ENCODE results near the gene KRTCAP2.
A peak's percentile ranks its signal among the peaks of the same experiment; 100 is the strongest.

KRTCAP2 gene

DNA sequence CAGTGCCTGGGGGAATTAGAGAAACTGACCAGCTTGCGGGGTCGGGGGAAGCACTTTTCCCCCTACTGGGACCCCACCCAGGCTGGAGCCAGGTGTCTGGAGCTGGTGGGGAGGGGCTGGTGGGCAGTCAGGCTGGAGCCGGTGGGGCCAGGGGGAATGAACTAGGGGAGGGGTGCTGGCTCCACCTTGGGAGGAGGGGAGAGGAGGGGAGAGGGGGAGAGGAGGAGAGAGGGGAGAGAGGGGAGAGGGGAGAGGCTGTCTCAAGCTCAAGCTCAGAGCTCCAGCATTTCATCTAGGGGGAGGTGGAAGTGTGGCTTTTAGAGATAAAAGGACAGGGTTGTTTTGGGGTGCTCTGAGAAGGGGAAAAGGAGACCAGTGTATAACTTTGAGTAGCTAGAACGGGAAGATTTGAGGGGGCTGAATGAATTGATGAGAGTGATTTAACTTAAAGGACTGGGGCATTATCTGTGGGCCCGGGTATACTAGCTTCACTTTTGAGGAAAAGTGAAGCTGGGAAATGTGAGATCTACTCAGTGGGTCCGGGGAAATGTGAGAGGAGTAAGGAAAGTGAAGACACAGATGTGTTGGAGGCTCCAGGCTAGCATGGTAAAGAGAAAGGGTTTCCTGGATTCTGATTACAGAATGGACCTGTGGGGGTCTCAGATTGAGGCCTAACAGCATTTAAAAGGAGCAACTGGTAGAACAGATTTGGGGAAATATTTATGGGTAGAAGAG is 42.7 kb downstream of the KRTCAP2 start:
- no peak for DNase-seq

DNA sequence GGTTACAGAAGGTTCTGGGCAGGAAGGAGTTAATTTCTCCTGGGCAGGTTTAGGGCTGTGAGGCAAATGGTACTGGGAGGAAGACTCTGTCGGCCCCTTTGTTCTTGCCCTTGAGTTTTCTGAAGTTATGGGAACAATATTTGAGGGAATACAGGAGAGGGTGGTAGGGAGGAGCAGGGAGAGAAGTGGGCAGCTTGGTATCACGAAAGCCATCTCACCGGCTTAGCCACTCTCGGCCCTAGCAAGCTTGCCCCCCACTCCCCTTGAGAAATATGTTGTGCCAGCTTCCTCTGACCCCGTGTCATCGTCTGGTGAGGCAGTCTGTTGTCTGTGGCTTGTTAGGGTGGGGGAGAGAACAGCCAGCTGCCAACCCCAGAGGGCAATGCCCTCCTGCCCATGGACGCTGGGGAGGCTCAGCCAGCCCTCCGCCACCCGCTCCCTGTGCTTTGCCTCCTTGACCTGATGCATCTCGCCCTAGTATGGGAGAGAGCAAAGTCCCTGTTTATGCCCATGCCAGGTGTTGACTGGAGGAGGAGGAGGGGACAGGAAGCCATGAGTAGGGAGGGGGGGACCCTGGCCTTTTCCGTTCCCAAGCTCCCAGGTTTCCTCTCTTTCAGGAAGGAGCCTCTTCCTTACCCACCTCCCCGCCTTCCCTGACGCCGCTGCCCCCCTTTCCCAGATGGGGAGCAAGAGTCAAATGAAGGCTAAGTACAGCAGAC is 44.2 kb downstream of the KRTCAP2 start:
- no peak for DNase-seq

DNA sequence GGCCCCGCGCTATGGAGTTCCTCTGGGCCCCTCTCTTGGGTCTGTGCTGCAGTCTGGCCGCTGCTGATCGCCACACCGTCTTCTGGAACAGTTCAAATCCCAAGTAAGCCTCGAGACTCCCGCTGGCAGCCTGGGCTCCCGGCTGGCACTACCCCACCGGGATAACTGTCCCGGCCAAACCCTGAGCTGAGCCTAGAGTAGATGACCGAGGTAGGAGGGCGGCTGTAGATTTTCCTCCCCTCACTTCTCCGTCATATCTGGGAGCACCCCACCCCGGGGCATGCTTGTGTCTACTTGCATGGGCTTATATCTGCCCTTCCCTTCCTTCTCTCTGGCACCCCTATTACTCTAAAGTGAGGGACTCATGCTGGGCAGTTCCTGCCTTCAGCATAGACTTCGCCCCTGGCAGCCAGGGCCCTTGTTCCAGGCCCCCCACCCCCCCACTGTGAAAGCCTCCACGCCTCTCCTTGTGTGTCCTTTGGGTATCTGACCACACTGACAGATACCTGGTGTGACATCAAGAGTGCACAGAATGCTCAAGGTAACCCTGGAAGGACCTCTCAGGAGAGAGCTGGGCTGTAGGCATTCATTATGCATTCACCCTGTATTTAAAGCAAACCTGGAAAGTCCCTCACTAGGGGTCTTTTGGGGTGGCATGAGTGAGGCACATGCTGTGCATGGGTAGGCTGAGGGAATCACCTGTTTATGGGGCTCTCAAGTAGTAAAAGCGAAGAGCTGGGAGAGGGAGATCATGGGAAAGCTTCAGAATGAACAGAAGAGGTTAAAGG is 44.9 kb downstream of the KRTCAP2 start:
- no peak for DNase-seq

DNA sequence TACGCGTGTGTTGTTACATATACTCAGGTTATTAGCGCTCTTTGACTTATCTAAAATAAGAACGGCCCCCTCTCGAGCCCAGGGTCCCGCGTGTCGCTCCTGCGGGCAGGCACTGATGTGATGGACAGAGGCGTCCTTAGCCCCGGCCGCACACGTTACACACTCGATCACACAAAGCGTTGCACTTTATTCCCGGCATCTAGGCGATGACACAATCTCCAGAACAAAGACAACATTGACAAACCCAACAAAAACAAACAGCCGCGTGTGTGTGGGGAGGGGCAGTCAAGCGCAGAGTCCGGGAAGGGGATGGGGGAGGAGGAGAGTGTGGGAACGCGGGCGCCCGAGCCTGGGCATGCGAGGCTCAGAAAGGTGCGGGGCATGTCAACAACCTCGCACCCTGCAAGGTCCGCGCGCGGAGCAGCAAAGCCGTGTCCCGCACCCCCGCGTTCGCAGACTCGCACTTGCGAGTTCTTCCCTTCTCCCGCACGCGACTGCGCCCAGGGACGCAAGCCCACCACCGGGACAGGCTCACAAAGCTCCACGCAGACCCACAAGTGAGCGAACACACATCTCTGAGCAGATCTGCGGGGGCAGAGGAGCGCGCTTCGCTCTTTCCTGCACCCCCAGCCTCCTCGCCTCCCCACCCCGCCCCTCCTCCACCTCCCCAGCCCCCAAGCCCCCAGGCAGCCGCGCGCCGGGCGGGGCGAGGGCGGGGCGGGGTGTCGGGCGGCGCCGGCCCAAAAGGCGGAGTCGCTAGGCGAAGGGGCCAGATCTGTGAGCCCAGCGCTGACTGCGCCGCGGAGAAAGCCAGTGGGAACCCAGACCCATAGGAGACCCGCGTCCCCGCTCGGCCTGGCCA is 45.8 kb downstream of the KRTCAP2 start, which contains the start of gene EFNA1:
EFNA1 (plus strand) TSS at position 772 of the 862 bp plus-strand sequence. CDS start 102 bp downstream, outside the sequence.
- peak; percentile 70 for DNase-seq

DNA sequence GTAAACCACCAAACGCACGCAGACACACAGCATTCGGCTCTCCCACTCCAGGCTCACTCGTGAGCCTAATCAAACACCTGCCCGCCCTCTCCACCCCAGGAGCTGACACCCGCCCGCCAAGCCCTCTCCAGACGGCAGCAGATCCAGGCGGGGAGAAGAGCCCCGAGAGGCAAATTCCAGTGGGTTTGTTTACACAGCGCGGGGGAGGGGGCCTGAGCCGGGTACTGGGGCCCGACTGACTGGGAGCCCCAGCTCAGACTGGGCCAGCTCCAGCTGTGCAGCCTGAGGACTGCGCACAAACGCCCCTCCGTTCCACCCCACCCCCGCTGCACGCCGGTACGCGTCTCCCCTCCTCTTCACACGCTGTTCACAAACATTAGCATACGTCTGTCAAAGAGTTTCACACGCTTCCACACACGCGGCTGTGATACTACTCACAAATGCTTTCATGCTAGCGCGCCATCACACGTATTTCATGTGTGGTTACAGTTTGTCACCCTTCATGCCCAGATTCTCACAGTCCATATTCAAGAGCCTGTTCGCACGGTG is 46.5 kb downstream of the KRTCAP2 start:
- peak; percentile 55 for DNase-seq

DNA sequence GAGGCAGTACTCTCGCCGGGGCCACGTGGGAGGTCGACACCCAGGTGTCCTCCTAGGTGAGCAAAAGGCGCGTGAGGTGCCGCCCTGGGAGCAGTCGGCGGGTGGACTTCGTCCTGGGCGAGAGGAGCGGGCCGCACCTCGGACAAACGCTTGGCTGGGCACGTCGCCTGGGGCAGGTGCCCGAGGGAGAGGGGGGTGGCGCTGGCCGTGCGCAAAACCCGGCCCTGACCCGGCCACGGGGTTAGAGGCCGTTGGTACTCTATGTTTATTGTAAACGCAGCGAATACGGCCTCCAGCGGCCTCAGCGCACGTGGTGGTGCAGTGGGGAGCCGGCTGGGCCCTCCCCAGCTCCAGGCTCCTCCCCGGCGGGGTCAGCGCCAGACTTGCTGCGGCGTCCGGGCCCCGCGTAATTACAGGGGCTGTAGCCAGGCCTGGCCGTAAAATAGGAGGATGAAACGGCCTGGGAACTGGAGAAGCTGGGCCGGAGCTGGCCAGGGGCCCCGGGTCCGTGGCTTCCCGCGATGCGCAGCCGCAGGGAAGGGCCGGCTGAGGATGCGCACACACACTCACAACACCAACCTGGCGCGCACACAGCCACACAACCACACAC is 47.1 kb downstream of the KRTCAP2 start:
- DNase-seq: peak; percentile 88

DNA sequence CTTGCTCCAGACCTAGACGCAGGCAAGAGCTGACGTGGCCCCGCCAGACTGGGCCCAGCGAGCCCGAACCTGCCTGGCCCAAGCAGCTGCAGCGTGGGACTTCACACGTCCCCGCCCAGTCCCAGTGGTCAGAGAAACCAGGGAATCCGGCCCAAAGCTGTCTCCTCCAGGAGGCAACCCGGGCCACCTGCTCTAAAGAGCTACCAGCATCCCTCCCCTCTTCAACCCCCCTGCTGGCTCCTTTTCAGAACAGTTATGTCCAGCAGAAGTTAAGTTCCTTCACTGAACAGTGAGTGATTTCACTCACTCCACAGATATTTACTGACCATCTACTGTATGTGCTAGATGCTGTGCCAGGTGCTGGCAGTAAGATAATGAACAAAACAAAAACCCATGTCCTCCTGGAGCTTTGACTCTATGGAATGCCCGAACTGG is 47.6 kb downstream of the KRTCAP2 start:
- DNase-seq: no peak

DNA sequence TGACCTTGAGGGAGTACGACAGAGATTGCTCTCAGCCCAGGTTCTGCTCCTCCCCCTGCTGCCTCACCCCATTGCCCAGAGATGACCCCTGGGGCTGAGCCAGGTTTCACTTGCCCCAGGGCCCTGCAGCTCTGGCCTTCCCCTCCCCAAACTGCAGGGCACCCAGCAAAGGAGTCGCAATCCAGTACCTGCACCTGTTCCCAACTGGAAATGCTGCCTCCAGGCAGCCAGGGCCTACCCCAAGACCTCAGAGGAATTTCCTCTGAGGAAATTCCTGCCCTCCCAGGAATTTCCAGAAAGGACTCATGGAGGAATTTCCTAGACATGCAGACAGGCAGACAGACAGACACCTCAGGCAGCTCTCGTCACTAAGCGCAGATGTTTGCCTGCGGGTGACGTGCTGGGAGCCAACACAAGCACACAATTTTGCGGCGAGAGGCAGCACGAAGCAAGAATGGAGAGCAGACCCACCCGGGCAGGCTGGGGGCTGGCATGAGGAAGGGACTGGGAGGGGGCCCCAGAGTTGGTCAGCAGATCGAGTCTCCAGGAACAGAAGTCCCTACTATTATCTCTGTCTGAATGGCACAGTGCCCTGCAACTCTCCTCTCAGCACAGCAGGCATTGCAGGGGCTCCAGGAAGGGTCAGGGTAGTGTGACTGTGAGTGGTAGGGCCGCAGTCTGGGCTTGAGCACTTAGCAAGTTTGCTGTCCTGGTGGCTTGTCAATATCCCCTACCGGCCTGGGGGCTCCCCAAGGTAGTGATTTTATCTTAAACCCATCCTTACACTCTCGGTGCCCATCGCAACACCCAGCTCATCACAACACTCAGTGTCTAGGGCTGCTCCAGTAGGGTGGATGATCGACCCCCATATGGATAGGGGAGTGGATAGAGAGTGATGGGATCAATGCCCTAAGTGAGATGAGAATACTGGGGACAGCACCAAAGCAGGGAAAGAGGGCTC is 48.3 kb downstream of the KRTCAP2 start:
- peak; percentile 55 for DNase-seq

DNA sequence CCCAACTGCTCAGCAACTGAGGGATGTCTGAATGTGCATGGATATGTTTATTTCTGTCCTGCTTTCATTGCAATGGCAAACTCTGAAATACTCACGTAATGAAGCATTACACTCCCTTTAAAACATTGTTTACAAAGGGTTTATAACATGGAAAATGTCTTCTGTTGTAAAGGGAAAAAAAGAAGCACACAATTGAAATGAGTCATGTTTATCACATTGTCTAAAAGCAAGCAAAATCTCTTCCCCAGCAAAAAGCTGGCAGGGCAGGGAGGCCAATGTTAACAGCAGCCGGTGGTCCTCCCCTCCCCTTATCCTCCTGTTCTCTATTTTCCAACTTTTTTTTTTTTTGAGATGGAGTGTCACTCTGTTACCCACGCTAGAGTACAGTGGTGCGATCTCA is 49.3 kb downstream of the KRTCAP2 start:
- DNase-seq: no peak

DNA sequence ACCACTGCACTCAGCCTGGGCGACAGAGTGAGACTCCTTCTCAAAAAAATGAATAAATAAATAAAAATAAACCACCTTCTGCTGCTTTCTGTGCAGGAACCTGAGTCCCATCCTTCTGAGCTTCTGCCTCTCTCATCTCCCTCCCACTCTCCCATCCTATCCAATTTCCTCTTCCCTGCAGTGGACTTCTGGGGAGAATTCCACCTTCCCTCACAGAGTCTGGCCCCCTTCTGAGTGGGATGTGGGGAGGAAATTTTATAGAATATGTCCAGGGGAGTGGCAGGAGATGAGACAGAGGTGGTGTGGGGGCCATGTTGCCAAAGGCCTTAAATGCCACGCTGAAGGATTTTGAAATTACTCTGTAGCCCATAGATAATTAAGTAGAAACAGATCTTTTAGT is 50.8 kb downstream of the KRTCAP2 start:
- no peak for DNase-seq

DNA sequence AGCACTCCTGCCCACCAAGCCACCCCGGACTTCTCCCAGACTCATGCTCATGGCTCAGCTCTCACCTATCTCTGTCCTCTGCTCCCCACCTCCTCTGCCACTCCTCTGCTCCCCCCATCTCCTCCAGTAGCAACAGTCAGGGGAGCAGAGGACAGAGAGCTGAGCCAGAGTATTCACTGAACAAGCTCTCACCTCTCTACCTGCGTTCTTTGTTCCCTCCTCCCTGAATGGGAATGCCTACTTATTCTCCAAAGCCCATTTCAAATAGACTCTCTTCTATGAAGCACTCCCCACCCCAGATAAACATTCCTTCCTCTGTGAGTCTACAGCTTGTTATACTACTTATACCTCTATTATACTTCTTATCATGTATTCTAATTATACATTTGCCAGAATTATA is 51.9 kb downstream of the KRTCAP2 start:
- no peak for DNase-seq

DNA sequence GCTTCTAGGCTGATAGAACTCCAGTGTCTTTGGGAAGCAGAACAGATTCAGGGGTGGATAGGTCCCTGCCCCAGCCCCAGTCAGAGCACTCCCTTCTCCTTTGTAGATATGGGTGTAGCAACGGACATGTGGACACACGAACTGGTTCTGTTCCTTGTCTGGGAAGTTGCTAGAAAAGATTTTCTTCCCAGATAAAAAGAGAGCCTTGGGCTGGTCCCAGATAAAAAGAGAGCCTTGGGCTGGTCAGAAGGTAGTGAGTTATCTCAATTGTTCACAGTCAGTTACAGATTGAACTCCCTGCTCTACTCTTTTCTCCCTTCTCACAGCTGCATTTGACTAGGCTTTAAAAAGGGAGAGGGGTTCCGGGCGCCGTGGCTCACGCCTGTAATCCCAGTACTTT is 52.9 kb downstream of the KRTCAP2 start:
- DNase-seq: no peak
